ENCODE measurements around the gene KRT78. TPM values are rescaled to one million over a fixed set of nuclear protein-coding genes. Genes with fewer than 3 reads are reported as not detected.

Gene KRT78
- total and polyA plus RNA-seq, 9 of the 15 experiments (the other 6 are each of a cell fraction or from before 2014, with no cell fraction given), result not detected

- no peak for TF ChIP-seq MYNN (IDR thresholded peaks at IDR 0.05)
- no peak for TF ChIP-seq MYNN (CRISPR knock-in tag; IDR thresholded peaks at IDR 0.05)
- 0 out of 2 replicates have a peak, but pooled peaks have one; percentile 5 for TF ChIP-seq VEZF1 (CRISPR knock-in tag; IDR thresholded peaks at IDR 0.05)
- no peak for TF ChIP-seq SRSF3 (IDR thresholded peaks at IDR 0.05; ENCODE audit: insufficient read depth, low read length)
- no peak for TF ChIP-seq FOXP1 (CRISPR knock-in tag; IDR thresholded peaks at IDR 0.05)
- no peak; the same call in 1 of the 2 replicates for TF ChIP-seq NBN (IDR thresholded peaks at IDR 0.05; ENCODE audit: low read depth)
- TF ChIP-seq PHF20 (IDR thresholded peaks at IDR 0.05; ENCODE audit: partially characterized antibody), result no peak
- no peak for TF ChIP-seq ZNF143 (CRISPR knock-in tag; IDR thresholded peaks at IDR 0.05)
- TF ChIP-seq HNRNPK (IDR thresholded peaks at IDR 0.05; ENCODE audit: low read depth, low read length, poor library complexity, severe bottlenecking), result no peak
- no peak for TF ChIP-seq ZNF274 (IDR thresholded peaks at IDR 0.05; ENCODE audit: borderline replicate concordance, low read depth, low read length)
- TF ChIP-seq POLR2H (tag; IDR thresholded peaks at IDR 0.05; ENCODE audit: low read depth), result no peak
- TF ChIP-seq ZNF77 (CRISPR knock-in tag; IDR thresholded peaks at IDR 0.05), result no peak
- TF ChIP-seq NCOA6 (IDR thresholded peaks at IDR 0.05), result no peak
- TF ChIP-seq PRDM10 (IDR thresholded peaks at IDR 0.05; ENCODE audit: partially characterized antibody), result no peak
Observed at GRCh38 chr12:52874573-52875435, 26.0 kb upstream of the KRT78 start (continued).

Data from K562 (cell line).